NCI-H1092 treated with DMSO at 0.1 percent for 48 hours (cell line): ENCODE measurements around the gene TMEM178B.
"Not testable (repeated sequence)": the region's sequence is repeated elsewhere in the genome, so short reads cannot be mapped to it uniquely, and the experiment has no call there.

Experiments
- DNase-seq: peaks from one replicate; lab custom pipeline; 2025; lab: John Stamatoyannopoulos, UW

The TMEM178B gene

DNA sequence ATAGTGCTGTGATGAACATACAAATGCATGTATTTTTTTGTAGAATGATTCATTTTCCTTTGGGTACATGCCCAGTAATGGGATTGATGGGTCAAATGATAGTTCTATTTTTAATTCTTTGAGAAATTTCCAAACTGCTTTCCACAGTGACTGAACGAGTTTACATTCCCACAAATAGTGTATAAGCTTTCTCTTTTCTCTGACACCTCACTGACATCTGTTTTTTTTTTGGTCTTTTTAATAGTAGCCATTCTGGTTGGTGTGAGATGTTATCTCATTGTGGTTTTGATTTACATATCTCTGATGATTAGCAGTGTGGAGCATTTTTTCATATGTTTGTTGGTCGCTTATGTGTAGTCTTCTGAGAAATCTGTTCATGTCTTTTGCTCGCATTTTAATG is 282.3 kb downstream of the TMEM178B start:
- no peak for DNase-seq

DNA sequence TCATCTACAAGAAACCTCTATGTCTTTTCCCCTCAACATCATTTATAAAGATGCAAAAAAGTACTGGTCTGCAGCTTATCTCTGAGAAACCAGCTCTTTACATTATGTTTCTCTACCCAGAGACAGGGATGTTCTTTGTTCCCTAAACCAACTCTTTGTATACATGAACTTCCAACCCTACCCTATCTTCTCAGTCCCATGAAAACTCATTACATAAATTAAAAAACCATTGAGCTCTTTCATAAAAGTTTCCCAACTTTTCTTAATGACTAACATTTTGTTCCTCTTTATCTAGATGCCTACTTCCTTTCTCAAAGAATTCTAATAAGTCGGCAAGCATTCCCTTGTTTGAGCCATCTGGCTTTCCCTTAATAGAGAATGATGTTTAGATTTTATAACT is 284.5 kb downstream of the TMEM178B start:
- DNase-seq = no peak

DNA sequence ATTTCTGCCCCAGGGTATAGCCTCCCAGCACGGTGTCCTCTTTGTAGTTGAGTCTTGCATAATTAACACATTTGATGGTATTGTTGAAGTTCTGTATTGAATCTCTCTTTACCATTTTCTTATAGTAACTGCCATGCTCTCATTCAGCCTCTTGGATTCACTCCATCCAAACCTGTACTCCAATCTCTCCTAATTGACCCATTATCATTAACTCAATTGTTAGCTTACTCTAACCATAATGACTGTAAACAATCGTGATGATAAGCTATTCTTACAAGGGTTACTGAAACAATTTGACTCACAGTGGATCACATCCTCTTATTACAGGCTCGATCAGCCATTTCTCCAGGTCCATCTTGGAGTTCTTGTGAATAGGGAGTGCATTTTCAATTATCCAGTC is 285.4 kb downstream of the TMEM178B start:
- no peak for DNase-seq

DNA sequence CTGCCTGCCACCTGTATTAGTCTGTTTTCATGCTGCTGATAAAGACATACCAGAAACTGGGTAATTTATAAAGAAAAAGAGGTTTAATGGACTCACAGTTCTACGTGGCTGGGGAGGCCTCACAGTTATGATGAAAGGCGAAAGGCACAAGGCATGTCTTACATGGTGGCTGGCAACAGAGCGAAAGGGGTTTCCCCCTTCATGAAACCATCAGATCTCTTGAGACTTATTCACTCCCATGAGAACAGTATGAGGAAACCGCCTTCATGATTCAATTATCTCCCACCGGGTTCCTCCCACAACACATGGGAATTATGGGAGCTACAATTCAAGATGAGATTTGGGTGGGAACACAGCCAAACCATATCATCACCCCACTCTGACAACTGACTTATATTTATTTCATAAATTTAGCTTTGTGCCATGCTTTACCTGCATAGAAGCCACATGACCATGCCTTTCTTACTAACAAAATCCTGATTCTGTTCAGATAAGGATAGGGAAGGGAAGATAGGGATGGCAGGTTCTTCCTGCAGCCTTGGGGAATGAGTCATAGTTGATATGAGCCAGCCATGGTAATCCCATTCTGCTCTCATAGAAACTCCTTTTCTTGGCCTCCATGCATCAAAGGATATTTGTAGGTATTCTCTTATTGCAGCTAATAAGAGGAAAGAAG is 286.0 kb downstream of the TMEM178B start:
- no peak for DNase-seq

DNA sequence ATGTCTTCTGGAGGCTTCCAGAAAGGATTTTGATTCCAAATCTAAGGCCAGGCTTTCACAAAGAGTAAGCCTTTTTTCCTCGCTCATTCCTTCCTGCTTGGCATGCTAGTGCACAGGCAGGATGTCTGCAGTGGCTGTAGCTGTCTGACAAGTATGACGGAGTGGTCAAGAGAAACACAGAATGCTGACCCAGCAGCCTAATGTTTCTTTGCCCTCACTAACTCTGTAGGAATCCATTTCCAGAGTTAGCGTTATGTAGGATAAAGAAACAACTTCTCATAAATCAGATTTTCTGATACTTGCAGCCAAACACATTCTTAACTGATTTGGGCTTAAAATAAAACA is 286.5 kb downstream of the TMEM178B start:
- DNase-seq = no peak

DNA sequence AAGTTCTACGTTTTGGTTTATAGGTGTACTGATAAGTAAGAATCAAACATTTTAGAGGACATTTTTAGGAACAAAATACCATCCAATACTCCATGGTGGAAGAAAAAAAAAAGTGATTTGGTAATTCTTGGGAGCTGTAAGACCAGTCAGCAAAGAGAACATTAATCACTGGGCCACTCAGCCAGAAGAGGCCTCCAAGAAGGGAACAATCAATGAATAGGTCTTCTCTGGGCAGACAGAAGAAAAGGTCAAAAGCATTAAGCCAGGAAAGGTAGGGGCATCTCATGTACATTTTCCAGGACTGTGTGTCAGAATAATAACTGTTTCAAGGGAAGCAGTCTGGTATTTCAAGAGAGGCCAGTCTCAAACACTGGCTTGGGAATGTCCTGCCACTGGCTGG is 286.9 kb downstream of the TMEM178B start:
- no peak for DNase-seq

DNA sequence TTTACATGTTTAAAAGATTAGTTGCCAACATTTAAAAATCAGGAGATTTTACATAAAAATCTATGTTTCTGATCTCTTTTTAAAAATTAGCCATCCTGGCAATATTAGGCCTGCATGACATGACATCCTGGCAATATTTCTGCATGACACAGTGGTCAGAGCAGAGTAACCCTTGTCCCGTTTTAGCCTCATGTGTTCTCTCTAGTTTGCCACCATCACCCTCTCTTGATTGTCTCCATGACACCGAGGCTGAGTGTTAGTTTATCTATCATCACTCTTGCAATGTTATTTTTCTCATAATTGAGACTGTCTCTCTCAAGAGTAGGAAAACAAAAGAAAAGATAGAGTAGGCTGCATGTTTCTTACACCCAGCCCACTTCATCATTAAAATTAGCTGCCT is 287.6 kb downstream of the TMEM178B start:
- DNase-seq = no peak

DNA sequence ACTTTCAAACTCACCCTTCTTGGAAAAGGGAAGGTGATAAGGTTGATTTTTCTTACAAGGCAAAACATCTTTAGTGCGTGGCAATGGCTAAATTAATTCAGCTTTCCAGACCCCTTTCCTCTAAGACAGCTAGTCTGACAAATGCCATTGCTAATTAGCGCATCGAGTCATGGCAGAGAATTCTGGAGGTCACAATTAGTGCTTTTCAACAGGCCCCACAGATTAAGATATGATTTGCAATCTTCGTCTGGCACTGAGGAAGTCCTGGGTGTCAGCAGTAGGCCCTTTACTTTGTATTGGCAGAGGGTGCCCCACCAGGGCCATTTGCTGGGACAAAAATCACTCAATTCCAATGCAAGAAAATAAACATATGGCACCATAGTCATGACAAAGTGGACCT is 288.1 kb downstream of the TMEM178B start:
- no peak for DNase-seq

DNA sequence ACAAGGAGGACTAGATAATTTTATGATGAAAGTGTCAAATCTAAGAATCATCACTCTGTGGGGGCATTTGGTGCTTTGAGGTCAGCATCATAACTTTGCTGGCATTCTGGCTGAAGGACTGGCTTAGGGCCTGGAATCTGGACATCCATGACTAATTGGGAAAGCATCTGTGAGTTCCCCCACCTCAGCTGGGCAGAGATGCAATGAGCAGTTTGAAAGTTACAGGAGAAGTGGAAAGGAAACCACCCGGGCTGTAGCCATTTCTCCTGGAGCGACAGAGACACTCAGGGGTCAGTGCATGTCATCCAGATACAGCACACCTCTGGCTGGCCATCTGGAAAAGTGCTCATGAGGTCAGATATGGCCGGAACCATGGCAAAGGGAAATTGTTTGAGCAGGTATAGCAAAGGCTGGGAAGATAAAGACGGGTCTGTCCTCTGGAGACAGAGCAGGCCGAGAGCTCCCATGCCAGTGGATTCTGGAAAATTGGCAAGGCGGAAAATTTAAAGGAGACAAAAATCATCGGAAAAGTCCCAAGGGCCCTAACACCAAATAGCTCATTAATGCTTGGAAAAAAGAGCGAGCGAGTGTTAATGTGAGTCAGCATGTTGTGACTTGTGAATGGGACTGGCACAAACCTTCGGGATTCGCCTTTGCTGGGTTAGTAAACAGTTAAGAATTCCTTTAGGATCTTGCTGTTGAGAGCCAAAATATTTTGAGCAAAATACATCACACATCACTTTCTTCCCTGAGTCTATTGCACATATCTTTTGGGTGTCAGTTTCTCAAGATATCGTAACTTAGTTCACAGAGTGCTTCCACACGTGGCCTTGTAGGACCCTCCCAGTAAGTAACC is 288.9 kb downstream of the TMEM178B start:
- DNase-seq = no peak

DNA sequence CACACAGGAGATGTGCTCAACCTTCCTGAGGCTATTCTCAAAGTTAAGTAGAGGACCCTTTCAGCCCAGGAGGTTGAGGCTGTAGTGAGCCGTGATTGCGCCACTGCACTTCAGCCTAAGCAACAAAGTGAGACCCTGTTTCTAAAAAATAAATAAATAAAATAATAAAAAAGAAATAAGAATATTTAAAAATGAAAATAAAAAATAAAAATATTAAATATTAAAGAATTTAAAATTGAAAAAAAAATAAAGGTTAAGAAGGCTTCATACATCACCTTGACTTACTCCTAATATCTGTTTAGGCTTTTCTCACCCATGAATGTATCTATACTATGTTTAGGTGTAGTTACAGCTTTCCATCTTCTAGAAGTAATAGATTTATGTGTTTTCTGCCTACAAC is 289.9 kb downstream of the TMEM178B start:
- no peak for DNase-seq

DNA sequence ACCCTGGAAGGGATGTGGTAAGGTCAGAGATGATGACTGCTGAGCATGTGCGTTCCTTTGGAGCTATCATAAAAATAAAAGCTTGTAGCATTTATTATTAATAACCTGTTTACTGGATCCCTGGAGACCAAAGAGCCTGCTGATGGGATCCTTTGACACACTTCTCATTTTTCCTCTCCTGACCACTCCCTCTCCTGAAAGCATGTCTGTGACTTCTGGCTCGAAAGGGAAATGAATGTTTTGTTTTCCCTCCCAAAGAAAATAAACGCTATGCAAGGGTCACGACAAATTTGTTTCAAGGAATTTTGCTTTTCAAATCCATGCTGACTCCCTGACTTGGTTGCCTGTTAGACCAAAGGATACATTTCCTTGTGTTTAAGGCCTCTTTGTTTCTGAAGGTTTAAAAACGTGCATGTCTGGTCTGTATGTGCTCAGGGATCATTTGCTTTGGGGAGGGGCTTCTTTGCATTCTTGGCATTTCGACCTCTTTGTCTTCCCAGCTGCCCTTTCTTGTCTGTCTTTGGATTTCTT is 292.3 kb downstream of the TMEM178B start:
- DNase-seq = no peak

DNA sequence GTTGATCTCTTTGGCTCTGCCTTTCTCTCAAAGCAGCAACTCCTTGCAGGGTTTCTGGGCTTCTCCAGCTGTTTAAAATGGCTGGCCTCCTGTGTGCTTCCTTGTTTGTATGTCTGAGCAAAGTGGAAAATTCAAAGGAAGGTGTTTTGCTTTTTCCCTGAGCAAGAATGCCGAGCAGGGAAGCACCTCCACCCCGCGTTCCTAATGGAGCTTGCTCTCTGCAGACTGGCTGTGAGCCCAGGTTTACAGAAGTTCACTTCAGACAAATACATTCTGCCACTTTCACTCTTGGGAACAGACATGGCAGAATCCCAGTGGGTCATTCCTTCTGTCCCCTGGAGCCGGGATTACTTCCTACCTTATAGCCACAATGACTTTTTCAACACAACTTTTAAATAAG is 295.6 kb downstream of the TMEM178B start:
- DNase-seq = peak; percentile 9

DNA sequence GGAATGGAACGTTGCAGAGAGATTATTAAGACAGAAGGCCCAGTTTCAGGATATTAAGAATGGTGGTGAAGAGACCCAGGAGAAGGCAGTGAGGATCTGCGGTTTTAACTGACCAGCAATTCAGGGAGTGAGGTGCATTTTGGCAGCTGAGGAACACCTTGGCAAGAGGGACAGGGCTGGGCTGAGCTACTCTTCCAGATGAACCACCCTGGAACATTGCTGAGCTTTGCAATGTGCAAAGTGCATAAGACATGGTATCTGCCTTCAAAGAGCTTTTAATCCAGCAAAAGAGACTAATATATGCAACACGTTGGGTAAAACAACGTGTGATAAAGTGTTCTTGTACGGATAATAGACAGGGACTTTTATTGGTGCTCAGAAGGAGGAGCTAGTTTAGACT is 296.3 kb downstream of the TMEM178B start:
- DNase-seq = no peak

DNA sequence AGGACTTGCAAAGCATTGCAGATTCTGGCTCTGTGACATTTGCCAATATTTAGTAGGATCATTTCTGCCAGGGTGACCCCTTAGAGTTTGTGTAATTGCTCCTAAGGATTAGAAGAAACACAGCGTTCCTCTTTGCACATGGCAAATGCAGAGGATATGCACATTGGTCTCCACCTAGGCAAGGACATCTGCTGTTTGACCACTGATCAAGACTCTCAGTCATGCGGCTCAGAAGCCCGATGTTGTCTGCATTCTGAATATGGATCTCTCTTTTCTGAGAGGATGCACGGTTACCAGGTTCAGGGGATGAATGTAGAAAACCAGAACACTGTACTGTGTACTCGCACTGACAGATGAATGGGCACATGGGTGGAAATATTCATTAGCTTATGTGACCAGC is 296.8 kb downstream of the TMEM178B start:
- DNase-seq = no peak

DNA sequence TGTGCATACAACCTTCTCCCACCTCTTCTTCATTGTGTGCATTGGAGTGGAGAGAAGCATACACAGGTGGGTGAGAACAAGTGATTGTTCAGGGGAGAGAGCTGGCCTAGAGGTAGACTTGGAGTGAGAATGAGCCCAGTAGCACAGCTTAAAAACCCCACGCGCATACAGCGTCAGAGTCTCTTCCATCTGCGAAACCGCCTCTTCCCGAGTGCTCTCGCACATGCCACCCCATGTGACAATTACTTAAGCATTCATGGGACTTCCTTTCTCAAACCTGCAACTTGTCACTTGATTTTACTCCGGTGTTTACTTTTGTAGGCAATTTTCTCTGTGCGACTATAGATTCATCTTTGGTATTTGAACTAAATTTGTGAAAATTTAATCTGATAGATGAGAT is 300.6 kb downstream of the TMEM178B start:
- no peak for DNase-seq

DNA sequence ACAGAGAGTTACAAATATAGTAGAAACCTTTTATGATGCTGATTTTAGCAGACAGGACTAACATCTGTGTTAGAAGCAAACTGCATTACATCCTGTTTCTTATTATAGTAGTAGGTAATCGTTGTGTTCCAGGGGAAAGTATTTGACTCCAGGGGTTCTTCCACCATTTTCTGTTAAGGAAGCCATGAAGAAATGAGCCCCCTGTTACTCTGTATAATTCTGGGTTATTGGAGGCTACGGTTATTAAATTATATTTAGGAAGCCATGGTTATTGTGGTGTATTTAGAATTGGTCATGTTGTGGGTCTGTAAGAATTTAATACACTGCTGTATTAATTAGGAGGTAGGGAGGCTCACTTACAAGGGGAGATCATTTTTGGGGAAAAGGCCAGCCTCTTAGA is 301.6 kb downstream of the TMEM178B start:
- no peak for DNase-seq

DNA sequence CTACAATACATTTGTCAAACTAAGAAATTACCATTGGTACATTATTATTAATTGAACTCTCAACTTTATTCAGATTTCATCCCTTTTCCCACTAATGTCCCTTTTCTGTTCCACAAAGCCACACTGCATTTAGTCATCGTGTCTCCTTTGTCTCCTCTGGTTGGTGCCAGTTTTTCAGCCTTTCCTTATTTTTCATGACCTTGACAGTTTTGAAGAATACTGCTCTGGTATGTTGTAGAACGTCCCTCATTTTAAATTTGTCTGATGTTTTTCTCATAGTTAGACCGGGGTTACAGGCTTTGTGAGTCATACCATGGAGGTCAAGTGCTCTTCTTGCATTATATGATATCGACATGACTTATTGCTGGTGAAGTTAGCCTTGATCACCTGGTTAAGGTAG is 304.0 kb downstream of the TMEM178B start:
- DNase-seq = no peak

DNA sequence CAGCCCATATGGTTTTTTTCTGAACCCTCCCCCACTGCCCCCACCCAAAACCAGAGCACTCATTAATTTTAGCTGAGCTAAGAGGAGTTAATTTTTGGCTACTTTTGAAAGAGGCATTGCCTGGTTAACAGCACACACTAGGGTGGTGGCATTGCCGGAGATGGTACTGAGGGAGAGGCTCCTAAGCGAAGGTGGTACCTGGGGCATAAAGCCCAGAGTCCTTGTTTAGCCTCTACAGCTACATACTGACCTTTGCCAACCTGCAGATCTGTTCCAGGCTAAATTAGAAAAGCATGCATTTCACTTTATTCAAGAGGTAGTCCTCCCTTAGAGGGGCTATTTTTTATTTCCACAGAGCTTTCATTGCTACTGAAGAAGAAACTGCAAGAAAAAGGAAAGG is 304.5 kb downstream of the TMEM178B start:
- DNase-seq = no peak

DNA sequence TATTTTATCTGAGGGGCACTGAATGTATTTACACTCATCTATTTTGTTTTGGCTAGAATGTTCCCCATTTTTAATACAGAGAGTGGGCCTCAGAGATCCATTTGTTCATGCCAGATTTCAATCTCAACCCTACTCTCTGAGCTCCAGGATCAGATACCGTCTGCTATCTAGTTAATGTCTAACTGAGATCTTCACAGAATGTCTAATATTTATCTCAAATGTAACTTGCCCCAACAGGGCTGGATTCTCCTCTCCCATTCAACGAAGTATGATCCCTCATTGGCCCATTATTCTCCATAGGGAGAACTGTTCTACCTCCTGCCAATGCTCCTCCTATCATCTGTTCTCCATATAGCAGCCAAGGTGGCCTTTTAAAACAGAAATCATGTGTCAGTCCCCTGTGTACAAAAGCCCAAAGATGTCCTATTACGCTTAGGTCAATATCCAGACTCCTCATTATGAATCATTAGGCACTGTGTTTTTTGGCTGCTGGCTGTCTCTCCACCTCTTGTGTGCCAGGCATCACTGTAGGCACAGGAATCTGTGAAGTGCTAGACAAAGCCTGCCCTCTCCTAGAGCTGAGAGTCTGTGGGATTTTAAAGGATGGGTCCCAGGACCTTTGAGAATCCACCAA is 308.0 kb downstream of the TMEM178B start:
- DNase-seq = peak; percentile 85

DNA sequence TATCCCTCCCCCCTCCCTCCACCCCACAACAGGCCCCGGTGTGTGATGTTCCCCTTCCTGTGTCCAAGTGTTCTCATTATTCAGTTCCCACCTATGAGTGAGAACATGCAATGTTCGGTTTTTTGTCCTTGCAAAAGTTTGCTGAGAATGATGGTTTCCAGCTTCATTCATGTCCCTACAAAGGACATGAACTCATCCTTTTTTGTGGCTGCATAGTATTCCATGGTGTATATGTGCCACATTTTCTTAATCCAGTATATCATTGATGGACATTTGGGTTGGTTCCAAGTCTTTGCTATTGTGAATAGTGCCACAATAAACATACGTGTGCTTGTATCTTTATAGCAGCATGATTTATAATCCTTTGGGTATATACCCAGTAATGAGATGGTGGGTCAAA is 309.5 kb downstream of the TMEM178B start:
- not testable (repeated sequence) for DNase-seq

DNA sequence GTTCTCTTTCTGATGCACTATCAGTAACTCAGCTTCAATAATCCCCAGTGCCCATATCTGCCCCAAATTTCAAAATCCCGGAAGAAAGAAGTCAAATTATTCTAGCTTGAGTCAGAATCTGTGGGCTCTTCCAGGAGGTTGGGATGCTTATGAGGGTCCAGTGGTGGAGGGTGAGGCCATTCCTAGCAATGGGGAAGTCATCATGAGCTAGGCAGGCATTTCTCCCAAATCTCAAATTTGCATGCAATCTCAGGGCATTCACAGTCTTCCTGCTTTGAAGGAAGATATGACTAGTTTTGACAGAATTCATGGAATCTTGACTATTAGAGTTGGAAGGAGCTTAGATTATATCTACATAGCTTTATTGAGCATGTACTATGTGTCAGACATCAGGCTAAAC is 313.0 kb downstream of the TMEM178B start:
- DNase-seq = no peak

DNA sequence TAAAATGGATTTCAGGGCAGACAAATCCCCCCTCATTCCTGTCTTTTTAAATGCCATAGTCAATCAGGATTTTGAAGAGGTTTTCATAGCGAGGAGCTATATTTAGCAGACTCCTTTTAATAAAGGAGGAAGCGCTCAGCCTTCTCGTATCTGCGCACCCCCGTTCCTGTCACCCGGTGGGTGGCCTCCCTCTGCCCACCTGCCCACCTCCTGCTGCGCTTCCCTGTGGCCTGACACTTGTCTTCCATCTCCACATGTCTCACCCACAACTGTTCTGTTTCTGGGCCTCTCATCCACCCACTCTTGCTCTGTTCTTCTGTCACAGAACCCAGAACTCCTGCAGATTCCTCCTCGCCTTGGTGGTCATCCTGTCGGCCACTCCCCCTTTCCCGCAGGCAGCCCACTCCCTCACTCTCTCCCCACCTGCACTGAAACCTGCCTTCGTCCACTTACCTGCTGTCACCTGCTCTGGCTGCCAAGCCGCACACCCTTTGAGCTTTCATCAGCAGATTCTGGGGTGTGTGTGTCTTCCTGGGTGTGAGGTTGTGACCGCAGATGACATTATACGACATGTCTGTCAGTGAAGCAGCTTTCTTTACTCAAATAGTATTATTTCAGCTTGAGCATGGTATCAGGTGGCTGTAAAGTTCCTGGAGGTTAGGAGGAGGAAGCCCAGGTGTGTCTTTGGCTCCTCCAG is 313.8 kb downstream of the TMEM178B start:
- DNase-seq = no peak
